Mucosa of gallbladder (tissue), 1 donor: Measurements from ENCODE around the gene NBPF9. TPM values are rescaled to one million over a fixed set of nuclear protein-coding genes. Genes with fewer than 3 reads are reported as not detected.
"Not testable (repeated sequence)": the region's sequence is repeated elsewhere in the genome, so short reads cannot be mapped to it uniquely, and the experiment has no call there.

ENCODE experiments used
- DNase-seq: peaks from one replicate; pipeline ENCODE4 v3.0.0-alpha.2; 2020; ENCODE audit warnings: low spot score
- total RNA-seq: library from RNA; stranded (reverse); gene quantifications from one replicate; pipeline ENCODE4 v1.2.1, GENCODE V29; 2021
- donor health status: DM: no; HTN: no; CAD: no.

Gene NBPF9
- total RNA-seq, 1 donor from 2014 or later, result 18.8 TPM

- DNase-seq, result not testable (repeated sequence)
Observed at GRCh38 chr1:149015522-149015921, 87.8 kb downstream of the NBPF9 start.

- not testable (repeated sequence) for DNase-seq
Observed at GRCh38 chr1:149013513-149013912, 89.8 kb downstream of the NBPF9 start.

DNA sequence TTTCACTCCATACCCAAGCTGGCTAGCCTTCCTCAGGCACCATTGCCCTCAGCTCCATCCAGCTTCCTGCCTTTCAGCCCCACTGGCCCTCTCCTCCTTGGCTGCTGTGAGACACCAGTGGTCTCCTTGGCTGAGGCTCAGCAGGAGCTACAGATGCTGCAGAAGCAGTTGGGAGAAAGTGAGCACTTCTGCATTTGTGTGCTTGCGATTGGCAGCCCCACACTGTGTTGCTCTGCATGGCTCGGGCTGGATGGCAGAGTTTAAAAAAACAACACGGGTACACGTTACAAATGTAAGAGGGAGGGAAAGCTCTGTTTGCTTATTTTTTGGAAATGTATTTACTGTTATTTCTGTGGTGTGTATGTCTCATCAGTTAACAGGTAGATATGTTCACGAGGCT lies 90.8 kb downstream of the NBPF9 start:
- DNase-seq, result not testable (repeated sequence)

DNA sequence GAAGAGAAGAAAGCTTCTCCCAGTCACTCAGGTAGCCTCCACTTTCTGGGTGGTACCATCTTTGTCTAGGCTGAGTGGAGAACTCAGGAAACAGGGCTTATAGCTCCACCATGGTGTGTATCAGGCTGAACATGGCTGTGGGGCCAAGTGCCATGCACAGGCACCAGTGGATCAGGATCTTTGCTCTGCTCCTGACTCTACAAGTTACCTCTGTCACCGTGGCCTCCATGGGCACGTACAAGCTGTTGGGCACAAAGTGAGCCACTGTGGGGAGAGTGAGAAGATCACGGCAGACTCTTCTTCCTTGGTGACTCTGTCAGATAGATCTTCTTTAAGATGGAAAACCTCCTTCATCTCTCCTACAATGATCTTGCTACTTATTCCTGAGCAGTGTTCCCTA lies 93.6 kb downstream of the NBPF9 start:
- DNase-seq, result not testable (repeated sequence)

DNA sequence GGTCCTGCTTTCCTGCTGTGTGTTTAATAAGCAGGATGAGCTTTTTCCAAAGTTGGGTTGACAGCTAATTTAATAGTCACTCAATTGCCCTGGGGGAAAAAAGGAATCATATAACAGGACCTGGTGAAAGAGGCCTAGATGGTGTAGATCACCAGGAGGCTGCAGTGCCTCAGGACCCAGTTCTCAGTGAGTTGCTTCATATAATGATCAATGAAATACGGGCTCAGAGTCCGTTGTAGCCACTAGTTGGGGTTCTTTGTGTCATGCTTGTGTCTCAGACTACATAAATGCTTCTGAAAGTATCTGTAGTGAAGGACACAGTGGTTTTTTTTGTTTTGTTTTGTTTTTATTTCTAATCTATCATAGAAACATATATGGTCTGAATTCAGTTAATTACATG lies 94.6 kb downstream of the NBPF9 start:
- DNase-seq, result not testable (repeated sequence)

- not testable (repeated sequence) for DNase-seq
Observed at GRCh38 chr1:149008326-149008725, 95.0 kb downstream of the NBPF9 start.
